NCI-H146 treated with DMSO at 0.1 percent for 48 hours (cell line): ENCODE results near the gene THRSP.
"Not testable (repeated sequence)": the region's sequence is repeated elsewhere in the genome, so short reads cannot be mapped to it uniquely, and the experiment has no call there.

Experiments
- DNase-seq: peaks from one replicate; lab custom pipeline; 2025; ENCODE audit not compliant: unreplicated experiment; lab: John Stamatoyannopoulos, UW

Gene THRSP

GRCh38 chr11:78063440-78064181, at the start of gene THRSP:
THRSP (plus strand) TSS chr11:78063861; CDS start chr11:78063882, 21 bp downstream.
- DNase-seq, result no peak

GRCh38 chr11:78014937-78015520, 48.6 kb upstream of the THRSP start:
- DNase-seq, result not testable (repeated sequence)

- no peak for DNase-seq
Observed at GRCh38 chr11:78015878-78016277, 47.8 kb upstream of the THRSP start.

- no peak for DNase-seq
Observed at GRCh38 chr11:78019808-78020207, 43.9 kb upstream of the THRSP start.

- DNase-seq, result no peak
Observed at GRCh38 chr11:78020246-78020645, 43.4 kb upstream of the THRSP start.

GRCh38 chr11:78021611-78022010, 42.0 kb upstream of the THRSP start:
- DNase-seq, result no peak

GRCh38 chr11:78022397-78023396, 41.0 kb upstream of the THRSP start, which contains the start of gene KCTD14:
KCTD14 (minus strand) TSS chr11:78023276; CDS start chr11:78023249, 27 bp downstream.
- peak; percentile 52 for DNase-seq

- DNase-seq, result no peak
Observed at GRCh38 chr11:78023426-78023825, 40.2 kb upstream of the THRSP start.

GRCh38 chr11:78025378-78025777, 38.3 kb upstream of the THRSP start:
- no peak for DNase-seq

- DNase-seq, result no peak
Observed at GRCh38 chr11:78027759-78028158, 35.9 kb upstream of the THRSP start.

- DNase-seq, result not testable (repeated sequence)
Observed at GRCh38 chr11:78028423-78028822, 35.2 kb upstream of the THRSP start.

- DNase-seq, result peak; percentile 68
Observed at GRCh38 chr11:78030429-78031325, 33.0 kb upstream of the THRSP start.

GRCh38 chr11:78031629-78032028, 32.0 kb upstream of the THRSP start:
- DNase-seq, result no peak

GRCh38 chr11:78032090-78032489, 31.6 kb upstream of the THRSP start:
- no peak for DNase-seq

- DNase-seq, result no peak
Observed at GRCh38 chr11:78033040-78033439, 30.6 kb upstream of the THRSP start.

GRCh38 chr11:78034623-78035022, 29.0 kb upstream of the THRSP start:
- no peak for DNase-seq

GRCh38 chr11:78036313-78036712, 27.3 kb upstream of the THRSP start:
- no peak for DNase-seq

- DNase-seq, result no peak
Observed at GRCh38 chr11:78037056-78037455, 26.6 kb upstream of the THRSP start.

GRCh38 chr11:78037825-78038620, 25.6 kb upstream of the THRSP start:
- no peak for DNase-seq
